Fibroblast of mammary gland (primary cell): ENCODE results near the gene GPR137.
"Not testable (repeated sequence)": the region's sequence is repeated elsewhere in the genome, so short reads cannot be mapped to it uniquely, and the experiment has no call there.

Experiments
- DNase-seq: peaks from one replicate; pipeline ENCODE4 v3.0.0-alpha.2; 2010; ENCODE audit warnings: low read depth
- H3K4me3 ChIP-seq: 2 replicates; pipeline ENCODE4 v1.5.1; 2011; ENCODE audit warnings: low read depth, mild to moderate bottlenecking, low read length, moderate library complexity; ENCODE audit not compliant: control insufficient read depth
- TF ChIP-seq, protein P1 (sequence below): conservative IDR thresholded peaks from 2 replicates; pipeline ENCODE4 v1.5.1; 2011; ENCODE audit warnings: low read depth, low read length, inconsistent platforms; ENCODE audit not compliant: control insufficient read depth, insufficient read depth

Gene GPR137

GRCh38 chr11:64318766-64319761 is 33.4 kb downstream of the GPR137 start:
- TF ChIP-seq, protein P1, sequence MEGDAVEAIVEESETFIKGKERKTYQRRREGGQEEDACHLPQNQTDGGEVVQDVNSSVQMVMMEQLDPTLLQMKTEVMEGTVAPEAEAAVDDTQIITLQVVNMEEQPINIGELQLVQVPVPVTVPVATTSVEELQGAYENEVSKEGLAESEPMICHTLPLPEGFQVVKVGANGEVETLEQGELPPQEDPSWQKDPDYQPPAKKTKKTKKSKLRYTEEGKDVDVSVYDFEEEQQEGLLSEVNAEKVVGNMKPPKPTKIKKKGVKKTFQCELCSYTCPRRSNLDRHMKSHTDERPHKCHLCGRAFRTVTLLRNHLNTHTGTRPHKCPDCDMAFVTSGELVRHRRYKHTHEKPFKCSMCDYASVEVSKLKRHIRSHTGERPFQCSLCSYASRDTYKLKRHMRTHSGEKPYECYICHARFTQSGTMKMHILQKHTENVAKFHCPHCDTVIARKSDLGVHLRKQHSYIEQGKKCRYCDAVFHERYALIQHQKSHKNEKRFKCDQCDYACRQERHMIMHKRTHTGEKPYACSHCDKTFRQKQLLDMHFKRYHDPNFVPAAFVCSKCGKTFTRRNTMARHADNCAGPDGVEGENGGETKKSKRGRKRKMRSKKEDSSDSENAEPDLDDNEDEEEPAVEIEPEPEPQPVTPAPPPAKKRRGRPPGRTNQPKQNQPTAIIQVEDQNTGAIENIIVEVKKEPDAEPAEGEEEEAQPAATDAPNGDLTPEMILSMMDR, result no peak
- H3K4me3 ChIP-seq, result peak overlapping the region; percentile 92
- DNase-seq, result no peak

DNA sequence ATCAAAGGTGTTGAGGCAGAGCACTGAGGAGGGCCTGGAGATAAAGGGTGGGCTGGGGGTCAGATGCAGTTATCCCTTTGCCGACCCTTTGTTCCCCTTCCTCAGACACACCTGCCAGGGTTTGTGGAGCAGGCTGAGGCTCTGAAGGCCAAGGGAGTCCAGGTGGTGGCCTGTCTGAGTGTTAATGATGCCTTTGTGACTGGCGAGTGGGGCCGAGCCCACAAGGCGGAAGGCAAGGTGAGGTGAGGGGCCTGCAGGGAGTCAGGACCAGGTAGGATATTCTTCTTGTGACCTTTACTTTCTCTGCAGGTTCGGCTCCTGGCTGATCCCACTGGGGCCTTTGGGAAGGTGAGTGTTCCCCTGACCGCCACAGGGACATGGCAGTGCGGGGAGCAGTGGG is 34.9 kb downstream of the GPR137 start:
- DNase-seq, result no peak
- no peak overlapping the region for H3K4me3 ChIP-seq
- TF ChIP-seq, protein P1, result no peak

- H3K4me3 ChIP-seq, result no peak overlapping the region
- no peak for DNase-seq
- TF ChIP-seq, protein P1, result no peak
Observed at GRCh38 chr11:64321026-64321425, 35.4 kb downstream of the GPR137 start.

GRCh38 chr11:64321533-64321932 is 35.9 kb downstream of the GPR137 start:
- TF ChIP-seq, protein P1, result no peak
- no peak overlapping the region for H3K4me3 ChIP-seq
- DNase-seq, result no peak

GRCh38 chr11:64322925-64323260 is 37.2 kb downstream of the GPR137 start:
- TF ChIP-seq, protein P1, result no peak
- DNase-seq, result no peak
- no peak overlapping the region for H3K4me3 ChIP-seq

DNA sequence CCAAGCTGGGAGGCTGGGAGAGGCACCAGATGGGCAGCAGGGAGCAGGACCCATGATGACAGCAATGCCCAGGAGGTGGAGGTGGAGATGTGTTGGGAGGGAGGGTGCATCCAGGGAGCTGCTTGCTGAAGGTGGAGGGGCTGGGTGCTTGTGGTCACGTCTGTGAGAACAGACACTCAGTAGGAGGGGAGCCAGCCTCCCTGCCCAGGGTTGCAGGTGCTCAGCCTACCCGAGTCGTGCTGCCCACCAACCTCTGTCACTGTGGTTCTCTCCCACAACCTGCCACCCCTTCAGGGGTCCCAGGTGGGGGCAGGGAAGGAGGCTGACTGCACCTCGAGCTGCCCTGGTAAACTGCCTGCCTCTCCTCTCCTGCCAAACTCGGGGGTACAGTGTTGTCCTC is 37.7 kb downstream of the GPR137 start:
- TF ChIP-seq, protein P1, result no peak
- DNase-seq, result no peak
- H3K4me3 ChIP-seq, result no peak overlapping the region

- not testable (repeated sequence) for DNase-seq, H3K4me3 ChIP-seq
Observed at GRCh38 chr11:64323984-64324383, 38.3 kb downstream of the GPR137 start.
